HEK293 (cell line): ENCODE results near the gene GRB14.

Experiments
- KLF9 ChIP-seq: fragments of 450-650 bp; formaldehyde crosslinking; IDR thresholded peaks from 2 replicates; pipeline ENCODE4 v1.5.1; 2016; ENCODE audit warnings: missing biosample characterization, missing genetic modification characterization, low read depth
- SCRT1 ChIP-seq: fragments of 450-650 bp; formaldehyde crosslinking; IDR thresholded peaks from 2 replicates; pipeline ENCODE4 v1.5.1; 2016; ENCODE audit warnings: missing biosample characterization, missing genetic modification characterization, borderline replicate concordance
- ZBTB11 ChIP-seq: fragments of 450-650 bp; formaldehyde crosslinking; conservative IDR thresholded peaks from 2 replicates; pipeline ENCODE4 v1.5.1; 2016; ENCODE audit warnings: low read depth, missing biosample characterization, missing genetic modification characterization
- ZBTB20 ChIP-seq: fragments of 450-650 bp; formaldehyde crosslinking; IDR thresholded peaks from 2 replicates; pipeline ENCODE4 v1.5.1; 2016; ENCODE audit warnings: missing biosample characterization, missing genetic modification characterization
- ZNF274 ChIP-seq, 2 experiments: fragments of 200-500 bp in 1 of 2; fragments of 450-650 bp in 1 of 2; sonication (Bioruptor generic) in 1 of 2; formaldehyde crosslinking in 1 of 2; IDR thresholded peaks; 2 replicates each; pipeline versions ENCODE4 v1.5.1 to v1.6.1; 2014 to 2016; ENCODE audit warnings: borderline replicate concordance in 1 of 2, inconsistent platforms in 1 of 2, low read length in 1 of 2, missing biosample characterization in 1 of 2, missing genetic modification characterization in 1 of 2
- ZSCAN5A ChIP-seq: fragments of 450-650 bp; formaldehyde crosslinking; IDR thresholded peaks from 2 replicates; pipeline ENCODE4 v1.5.1; 2016; ENCODE audit warnings: missing biosample characterization, missing genetic modification characterization
- TF ChIP-seq, protein P1 (sequence below): fragments of 450-650 bp; formaldehyde crosslinking; IDR thresholded peaks from 2 replicates; pipeline ENCODE4 v1.5.1; 2016; ENCODE audit warnings: missing biosample characterization, missing genetic modification characterization
- TF ChIP-seq, protein P2 (sequence below): fragments of 450-650 bp; formaldehyde crosslinking; IDR thresholded peaks from 2 replicates; pipeline ENCODE4 v1.5.1; 2017; ENCODE audit warnings: missing biosample characterization, missing genetic modification characterization

DNA sequence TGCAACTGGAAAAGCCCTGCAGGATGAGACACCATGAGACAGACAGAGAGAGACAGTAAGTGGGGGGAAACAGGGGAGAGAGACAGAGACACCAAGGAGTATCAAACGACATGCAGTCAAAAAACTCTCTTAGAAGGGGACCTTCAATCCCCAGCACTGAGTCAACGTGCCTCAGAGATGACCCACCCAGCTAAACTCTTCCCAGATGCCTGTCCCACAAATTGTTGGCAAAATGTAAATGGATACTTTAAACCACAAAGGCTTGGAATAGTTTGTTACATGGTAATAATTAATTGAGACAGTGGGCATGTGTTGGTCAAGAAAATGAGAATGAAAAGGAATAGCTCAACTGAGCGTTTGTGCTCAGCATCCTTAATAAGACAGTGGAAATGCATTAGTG, 98.3 kb downstream of the GRB14 start:
- TF ChIP-seq, protein P1, sequence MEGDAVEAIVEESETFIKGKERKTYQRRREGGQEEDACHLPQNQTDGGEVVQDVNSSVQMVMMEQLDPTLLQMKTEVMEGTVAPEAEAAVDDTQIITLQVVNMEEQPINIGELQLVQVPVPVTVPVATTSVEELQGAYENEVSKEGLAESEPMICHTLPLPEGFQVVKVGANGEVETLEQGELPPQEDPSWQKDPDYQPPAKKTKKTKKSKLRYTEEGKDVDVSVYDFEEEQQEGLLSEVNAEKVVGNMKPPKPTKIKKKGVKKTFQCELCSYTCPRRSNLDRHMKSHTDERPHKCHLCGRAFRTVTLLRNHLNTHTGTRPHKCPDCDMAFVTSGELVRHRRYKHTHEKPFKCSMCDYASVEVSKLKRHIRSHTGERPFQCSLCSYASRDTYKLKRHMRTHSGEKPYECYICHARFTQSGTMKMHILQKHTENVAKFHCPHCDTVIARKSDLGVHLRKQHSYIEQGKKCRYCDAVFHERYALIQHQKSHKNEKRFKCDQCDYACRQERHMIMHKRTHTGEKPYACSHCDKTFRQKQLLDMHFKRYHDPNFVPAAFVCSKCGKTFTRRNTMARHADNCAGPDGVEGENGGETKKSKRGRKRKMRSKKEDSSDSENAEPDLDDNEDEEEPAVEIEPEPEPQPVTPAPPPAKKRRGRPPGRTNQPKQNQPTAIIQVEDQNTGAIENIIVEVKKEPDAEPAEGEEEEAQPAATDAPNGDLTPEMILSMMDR (tag by site-specific recombination), result no peak
- no peak for TF ChIP-seq ZBTB20 (tag by site-specific recombination)
- no peak for TF ChIP-seq SCRT1 (tag by site-specific recombination)
- TF ChIP-seq KLF9, result no peak
- TF ChIP-seq ZSCAN5A (tag by site-specific recombination), result no peak
- no peak for TF ChIP-seq ZBTB11
- TF ChIP-seq ZNF274 (IDR thresholded peaks at IDR 0.05; ENCODE audit: low read length), result no peak
- no peak for TF ChIP-seq ZNF274 (tag by site-specific recombination; IDR thresholded peaks at IDR 0.05; ENCODE audit: borderline replicate concordance)
- TF ChIP-seq, protein P2, sequence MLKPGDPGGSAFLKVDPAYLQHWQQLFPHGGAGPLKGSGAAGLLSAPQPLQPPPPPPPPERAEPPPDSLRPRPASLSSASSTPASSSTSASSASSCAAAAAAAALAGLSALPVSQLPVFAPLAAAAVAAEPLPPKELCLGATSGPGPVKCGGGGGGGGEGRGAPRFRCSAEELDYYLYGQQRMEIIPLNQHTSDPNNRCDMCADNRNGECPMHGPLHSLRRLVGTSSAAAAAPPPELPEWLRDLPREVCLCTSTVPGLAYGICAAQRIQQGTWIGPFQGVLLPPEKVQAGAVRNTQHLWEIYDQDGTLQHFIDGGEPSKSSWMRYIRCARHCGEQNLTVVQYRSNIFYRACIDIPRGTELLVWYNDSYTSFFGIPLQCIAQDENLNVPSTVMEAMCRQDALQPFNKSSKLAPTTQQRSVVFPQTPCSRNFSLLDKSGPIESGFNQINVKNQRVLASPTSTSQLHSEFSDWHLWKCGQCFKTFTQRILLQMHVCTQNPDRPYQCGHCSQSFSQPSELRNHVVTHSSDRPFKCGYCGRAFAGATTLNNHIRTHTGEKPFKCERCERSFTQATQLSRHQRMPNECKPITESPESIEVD (tag by site-specific recombination), result no peak
